MM.1S (cell line): ENCODE results near the gene RUSC1.

Experiments
- CTCF ChIP-seq: fragments of 300-600 bp; sonication (generic); IDR thresholded peaks from 2 replicates; pipeline ENCODE4 v1.5.1; 2016; ENCODE audit warnings: antibody characterized with exemption, low read length, mixed read lengths
- EZH2 ChIP-seq: fragments of 300-600 bp; sonication (generic); optimal IDR thresholded peaks from 2 replicates; pipeline ENCODE3; 2017; ENCODE audit warnings: low read depth, mild to moderate bottlenecking, antibody characterized with exemption, low read length, mixed read lengths
- EZH2phosphoT487 ChIP-seq: fragments of 300-600 bp; sonication (generic); IDR thresholded peaks from 2 replicates; pipeline ENCODE4 v1.6.1; 2018; ENCODE audit warnings: antibody characterized with exemption, low read length

- TF ChIP-seq CTCF (no peak), EZH2 (no peak), EZH2phosphoT487 (no peak)
These were observed 25.3 kb upstream of the RUSC1 start for GRCh38 chr1:155295183-155295941.
